Vagina (tissue), 2 donors: ENCODE data around the gene RBM44.

Source experiments
- POLR2A ChIP-seq, 2 donors: fragments of 450-650 bp; IDR thresholded peaks; one replicate each; pipeline ENCODE4 v1.6.1; 2017; ENCODE audit warnings: antibody characterized with exemption in 2 of 2, mild to moderate bottlenecking in 2 of 2, moderate library complexity in 2 of 2
- POLR2AphosphoS5 ChIP-seq, 2 donors: sonication (generic); formaldehyde crosslinking; IDR thresholded peaks; one replicate each; pipeline ENCODE4 v1.9.0; 2017; ENCODE audit warnings: antibody characterized with exemption in 2 of 2, mild to moderate bottlenecking in 2 of 2, low read depth in 1 of 2; ENCODE audit not compliant: insufficient read depth in 1 of 2
- TF ChIP-seq, protein P1 (sequence below), 3 experiments: fragments of 450-650 bp in 2 of 3; fragments of 200-600 bp in 1 of 3; sonication (generic) in 1 of 3; IDR thresholded peaks; one replicate each; pipeline ENCODE4 v1.5.1; 2017 to 2019; ENCODE audit warnings: antibody characterized with exemption in 3 of 3, mild to moderate bottlenecking in 2 of 3, moderate library complexity in 2 of 3

DNA sequence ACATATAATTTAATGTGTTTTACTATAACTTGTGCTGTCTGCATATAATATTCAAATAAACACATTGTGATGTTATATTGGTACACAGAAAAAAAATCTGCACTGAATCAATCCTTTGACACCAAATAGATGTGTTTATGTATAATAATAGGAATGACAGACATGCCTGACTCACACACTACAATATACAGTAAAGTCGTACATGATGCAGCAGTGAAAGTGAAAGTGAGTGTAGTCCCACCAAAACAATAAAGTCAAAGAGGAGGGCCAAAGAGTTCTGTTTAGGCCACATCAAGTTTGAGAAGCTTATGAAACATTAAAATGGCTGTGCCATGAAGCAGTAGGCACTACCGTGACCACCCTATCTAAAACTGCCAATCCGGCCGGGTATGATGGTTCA lies 8.2 kb upstream of the RBM44 start:
- TF ChIP-seq, protein P1, sequence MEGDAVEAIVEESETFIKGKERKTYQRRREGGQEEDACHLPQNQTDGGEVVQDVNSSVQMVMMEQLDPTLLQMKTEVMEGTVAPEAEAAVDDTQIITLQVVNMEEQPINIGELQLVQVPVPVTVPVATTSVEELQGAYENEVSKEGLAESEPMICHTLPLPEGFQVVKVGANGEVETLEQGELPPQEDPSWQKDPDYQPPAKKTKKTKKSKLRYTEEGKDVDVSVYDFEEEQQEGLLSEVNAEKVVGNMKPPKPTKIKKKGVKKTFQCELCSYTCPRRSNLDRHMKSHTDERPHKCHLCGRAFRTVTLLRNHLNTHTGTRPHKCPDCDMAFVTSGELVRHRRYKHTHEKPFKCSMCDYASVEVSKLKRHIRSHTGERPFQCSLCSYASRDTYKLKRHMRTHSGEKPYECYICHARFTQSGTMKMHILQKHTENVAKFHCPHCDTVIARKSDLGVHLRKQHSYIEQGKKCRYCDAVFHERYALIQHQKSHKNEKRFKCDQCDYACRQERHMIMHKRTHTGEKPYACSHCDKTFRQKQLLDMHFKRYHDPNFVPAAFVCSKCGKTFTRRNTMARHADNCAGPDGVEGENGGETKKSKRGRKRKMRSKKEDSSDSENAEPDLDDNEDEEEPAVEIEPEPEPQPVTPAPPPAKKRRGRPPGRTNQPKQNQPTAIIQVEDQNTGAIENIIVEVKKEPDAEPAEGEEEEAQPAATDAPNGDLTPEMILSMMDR (IDR thresholded peaks at IDR 0.05) = no peak
- no peak for TF ChIP-seq POLR2A (IDR thresholded peaks at IDR 0.05)
- no peak for TF ChIP-seq POLR2AphosphoS5 (IDR thresholded peaks at IDR 0.05; ENCODE audit: insufficient read depth in 1 of 2, low read depth in 1 of 2)
